DND-41 (cell line): ENCODE measurements around the gene RUBCNL.
A peak's percentile ranks its signal among the peaks of the same experiment; 100 is the strongest.

Experiments used
- ATAC-seq: fragments of 200-7000 bp; cut with Tn5 transposase; 3 replicates; pipeline ENCODE4 v1.9.1; 2021; ENCODE audit warnings: low read depth; ENCODE audit not compliant: insufficient read depth
- DNase-seq: peaks from one replicate; pipeline ENCODE4 v3.0.0-alpha.2; 2020
- H2AFZ ChIP-seq: 2 replicates; pipeline ENCODE4 v1.6.0; 2012; ENCODE audit warnings: low read depth, low read length
- H3K27ac ChIP-seq: 2 replicates; pipeline ENCODE4 v1.5.1; 2012; ENCODE audit warnings: low read length, inconsistent platforms
- H3K27me3 ChIP-seq: fragments of 200-600 bp; sonication (generic); 2 replicates; pipeline ENCODE4 v1.6.0; 2012; ENCODE audit warnings: low read length, mild to moderate bottlenecking, inconsistent platforms; ENCODE audit not compliant: insufficient read depth, poor library complexity
- H3K36me3 ChIP-seq: 2 replicates; pipeline ENCODE4 v1.5.1; 2012; ENCODE audit warnings: low read length, inconsistent platforms; ENCODE audit not compliant: insufficient read depth
- H3K4me1 ChIP-seq: 2 replicates; pipeline ENCODE4 v1.5.1; 2012; ENCODE audit warnings: mild to moderate bottlenecking, low read length; ENCODE audit not compliant: insufficient read depth
- H3K4me2 ChIP-seq: 2 replicates; pipeline ENCODE4 v1.6.0; 2012; ENCODE audit warnings: mild to moderate bottlenecking, moderate library complexity, low read length, inconsistent platforms; ENCODE audit not compliant: insufficient read depth
- H3K4me3 ChIP-seq, 2 experiments: fragments of 200-600 bp in 1 of 2; shearing (Covaris generic) in 1 of 2; 2 replicates each; pipeline ENCODE4 v1.5.1; 2012 to 2016; ENCODE audit warnings: inconsistent platforms in 2 of 2, low read length in 2 of 2, mild to moderate bottlenecking in 2 of 2, low read depth in 1 of 2, moderate library complexity in 1 of 2
- H3K79me2 ChIP-seq: 2 replicates; pipeline ENCODE4 v1.6.0; 2012; ENCODE audit warnings: low read length, inconsistent platforms; ENCODE audit not compliant: insufficient read depth
- H3K9ac ChIP-seq: 2 replicates; pipeline ENCODE4 v1.6.0; 2012; ENCODE audit warnings: low read depth, mild to moderate bottlenecking, inconsistent platforms, low read length, moderate library complexity
- H3K9me3 ChIP-seq: 2 replicates; pipeline ENCODE4 v1.5.1; 2012; ENCODE audit warnings: low read length, moderate library complexity, mild to moderate bottlenecking, inconsistent platforms; ENCODE audit not compliant: insufficient read depth, severe bottlenecking
- H4K20me1 ChIP-seq: 2 replicates; pipeline ENCODE4 v1.6.0; 2012; ENCODE audit warnings: low read length; ENCODE audit not compliant: insufficient read depth
- CTCF ChIP-seq: IDR thresholded peaks from 2 replicates; pipeline ENCODE4 v1.5.1; 2012; ENCODE audit warnings: borderline replicate concordance, low read length, moderate library complexity, mild to moderate bottlenecking; ENCODE audit not compliant: poor library complexity, severe bottlenecking; ENCODE audit errors: extremely low read depth
- EZH2 ChIP-seq: IDR thresholded peaks from 3 replicates; pipeline ENCODE4 v1.6.1; 2012; ENCODE audit warnings: borderline replicate concordance, low read depth, mild to moderate bottlenecking, moderate library complexity, low read length, inconsistent platforms; ENCODE audit not compliant: severe bottlenecking

The RUBCNL gene

DNA sequence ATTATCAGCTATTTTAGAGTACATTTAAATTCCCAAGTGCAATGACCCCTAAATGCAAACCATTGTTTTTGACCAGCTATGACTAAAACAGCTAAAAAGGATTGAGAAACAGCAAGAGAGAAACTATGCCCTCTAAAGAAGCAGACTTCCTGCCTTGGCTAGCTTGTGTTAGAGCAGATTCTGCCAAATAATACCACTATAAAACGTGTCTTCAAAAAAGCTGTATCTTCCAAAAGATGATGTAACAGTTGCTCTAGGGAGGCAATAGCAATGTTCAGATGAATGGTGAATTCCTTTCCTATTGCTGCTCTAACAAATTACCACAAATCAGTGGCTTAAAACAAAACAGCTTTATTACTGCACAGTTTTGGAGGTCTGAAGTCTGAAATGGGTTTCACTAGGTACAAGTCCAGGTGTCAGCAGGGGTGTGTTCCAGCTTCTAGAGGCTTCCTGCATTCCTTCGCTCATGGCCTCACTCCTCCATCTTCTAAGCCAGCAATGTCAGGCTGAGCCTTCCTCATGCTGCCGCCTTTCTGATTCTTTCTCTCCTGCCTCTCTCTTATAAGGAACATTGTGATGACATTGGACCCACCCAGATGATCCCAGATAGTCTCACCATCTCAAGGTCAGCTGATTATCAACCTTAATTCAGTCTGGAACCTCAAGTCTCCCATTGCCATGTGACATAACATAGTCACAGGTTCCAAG is 90.8 kb downstream of the RUBCNL start:
- Histone ChIP-seq H3K27me3 (no peaks in the 10 kb centered on the region), H4K20me1 (no peaks in the 10 kb centered on the region), H2AFZ (peak overlapping the region; percentile 54), H3K4me2 (peak overlapping the region; percentile 56), H3K79me2 (no peaks in the 10 kb centered on the region), H3K36me3 (no peaks in the 10 kb centered on the region), H3K9ac (peak overlapping the region; percentile 51), H3K4me3 (peak overlapping the region in 1 of 2 experiments; percentile 44; a peak in 2 of 4 replicates), H3K4me1 (peaks cover 55% of the 10 kb centered on the region), H3K9me3 (peaks cover 7% of the 10 kb centered on the region), H3K27ac (peak overlapping the region; percentile 94)
- no peak for TF ChIP-seq EZH2
- no peak for TF ChIP-seq CTCF
- ATAC-seq (peak; percentile 61), DNase-seq (peak; percentile 59)

DNA sequence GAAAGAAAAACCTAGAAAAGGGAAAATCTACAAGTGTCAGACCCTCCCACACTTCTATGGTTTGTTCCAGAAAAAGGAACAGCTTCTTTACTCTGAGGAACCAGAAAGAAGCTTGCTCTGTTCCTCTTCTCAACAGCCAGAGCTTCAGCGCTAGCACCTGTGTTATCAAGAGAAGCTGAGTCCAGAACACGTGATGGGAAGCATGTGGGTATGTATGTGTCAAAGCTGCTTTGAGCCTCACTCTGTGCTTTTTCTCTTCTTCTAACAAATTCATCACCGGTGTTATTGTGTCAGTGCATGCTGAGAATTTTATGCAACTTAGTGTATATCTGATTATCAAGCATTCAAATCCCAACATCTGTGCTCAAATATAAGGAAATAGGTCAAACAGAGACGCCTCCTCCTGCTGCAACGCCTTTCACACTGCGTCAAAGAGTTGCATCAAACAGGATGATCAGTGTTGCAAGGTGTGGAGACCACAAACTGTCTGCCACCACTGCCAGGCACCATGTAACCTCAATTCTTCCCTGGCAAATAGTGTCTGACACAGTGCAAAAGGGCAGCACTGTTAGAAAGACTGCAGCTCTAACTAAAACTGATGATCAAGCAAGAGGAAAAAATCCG is 91.4 kb downstream of the RUBCNL start:
- H2AFZ ChIP-seq, result peak overlapping the region; percentile 54
- peaks cover 7% of the 10 kb centered on the region for H3K9me3 ChIP-seq
- peaks cover 55% of the 10 kb centered on the region for H3K4me1 ChIP-seq
- ATAC-seq (peak; percentile 89), DNase-seq (peak; percentile 91)
- no peaks in the 10 kb centered on the region for H3K36me3 ChIP-seq
- H4K20me1 ChIP-seq, result no peaks in the 10 kb centered on the region
- H3K27me3 ChIP-seq, result no peaks in the 10 kb centered on the region
- H3K4me3 ChIP-seq, result peak overlapping the region in 1 of 2 experiments; percentile 44; a peak in 2 of 4 replicates
- H3K79me2 ChIP-seq, result no peaks in the 10 kb centered on the region
- peak overlapping the region; percentile 94 for H3K27ac ChIP-seq
- no peak for TF ChIP-seq CTCF
- no peak for TF ChIP-seq EZH2
- peak overlapping the region; percentile 56 for H3K4me2 ChIP-seq
- peak overlapping the region; percentile 51 for H3K9ac ChIP-seq

- no peak for DNase-seq
- TF ChIP-seq EZH2 (no peak), CTCF (no peak)
- Histone ChIP-seq H3K4me3 (no peak overlapping the region), H4K20me1 (no peaks in the 10 kb centered on the region), H3K27me3 (no peaks in the 10 kb centered on the region), H3K36me3 (no peaks in the 10 kb centered on the region), H3K79me2 (no peaks in the 10 kb centered on the region), H3K9ac (no peak overlapping the region), H3K27ac (peak overlapping the region; percentile 74), H3K4me1 (peaks cover 63% of the 10 kb centered on the region), H3K4me2 (no peak overlapping the region), H2AFZ (no peak overlapping the region), H3K9me3 (no peaks in the 10 kb centered on the region)
- ATAC-seq, result no peak
Observed at GRCh38 chr13:46293436-46293835, 93.6 kb downstream of the RUBCNL start.
